ENCODE measurements around the gene RPL11. TPM values are rescaled to one million over a fixed set of nuclear protein-coding genes. Genes with fewer than 3 reads are reported as not detected.
"Not testable (repeated sequence)": the region's sequence is repeated elsewhere in the genome, so short reads cannot be mapped to it uniquely, and the experiment has no call there.

Gene RPL11
- total and polyA plus RNA-seq, 12 donors, result 577 to 2,166 (median 635) TPM

- Histone ChIP-seq H3K36me3 (no peaks in the 10 kb centered on the region), H3K27me3 (peaks cover 0 to 3% (median 0%) of the 10 kb centered on the region in 7 donors), H3K4me3 (no peak overlapping the region), H3K27ac (no peak overlapping the region), H3K4me1 (peaks cover 0 to 14% (median 0%) of the 10 kb centered on the region in 9 donors), H3K9me3 (no peaks in the 10 kb centered on the region)
- ATAC-seq, result no peak
- no peak for TF ChIP-seq CTCF (IDR thresholded peaks at IDR 0.05)
- 86 to 94% methylated on average over 3 of the region's 3 CpGs for WGBS, 2 donors
- no peak for DNase-seq
- intact Hi-C loops (cut with DNase I), result no loop called here
Measured at GRCh38 chr1:23645338-23645737, 46.3 kb upstream of the RPL11 start.

GRCh38 chr1:23646091-23646490 is 45.5 kb upstream of the RPL11 start:
- H3K4me1 ChIP-seq, result peaks cover 0 to 21% (median 4%) of the 10 kb centered on the region in 9 donors
- no peaks in the 10 kb centered on the region for H3K9me3 ChIP-seq
- DNase-seq, result no peak
- no peaks in the 10 kb centered on the region for H3K36me3 ChIP-seq
- no peak for ATAC-seq
- no peak overlapping the region for H3K27ac ChIP-seq
- 82 to 94% methylated on average over 4 of the region's 4 CpGs for WGBS, 2 donors
- no peak overlapping the region for H3K4me3 ChIP-seq
- no peak for TF ChIP-seq CTCF (IDR thresholded peaks at IDR 0.05)
- intact Hi-C loops (cut with DNase I), result no loop called here
- H3K27me3 ChIP-seq, result peaks cover 0 to 3% (median 0%) of the 10 kb centered on the region in 7 donors

- DNase-seq (no peak), ATAC-seq (no peak)
- H3K9me3 ChIP-seq, result no peaks in the 10 kb centered on the region
- H3K4me3 ChIP-seq, result no peak overlapping the region
- intact Hi-C loops (cut with DNase I), result no loop called here
- no peaks in the 10 kb centered on the region for H3K36me3 ChIP-seq
- peaks cover 0 to 26% (median 9%) of the 10 kb centered on the region in 9 donors for H3K4me1 ChIP-seq
- peaks cover 0 to 3% (median 0%) of the 10 kb centered on the region in 7 donors for H3K27me3 ChIP-seq
- WGBS, 2 donors, result 89 to 95% methylated on average over 6 of the region's 6 CpGs
- no peak for TF ChIP-seq CTCF (IDR thresholded peaks at IDR 0.05)
- H3K27ac ChIP-seq, result no peak overlapping the region
Measured at GRCh38 chr1:23646541-23646940, 45.1 kb upstream of the RPL11 start.

GRCh38 chr1:23648576-23648975 is 43.0 kb upstream of the RPL11 start:
- intact Hi-C loops (cut with DNase I), result no loop called here
- Histone ChIP-seq H3K9me3 (no peaks in the 10 kb centered on the region), H3K4me3 (no peak overlapping the region), H3K27ac (no peak overlapping the region), H3K4me1 (peaks cover 0 to 30% (median 11%) of the 10 kb centered on the region in 9 donors), H3K36me3 (no peaks in the 10 kb centered on the region), H3K27me3 (peaks cover 0 to 3% (median 0%) of the 10 kb centered on the region in 7 donors)
- TF ChIP-seq CTCF (IDR thresholded peaks at IDR 0.05), result no peak
- ATAC-seq (no peak), DNase-seq (no peak)
- WGBS, 2 donors, result 94% methylated on average over 6 of the region's 6 CpGs

GRCh38 chr1:23649157-23649556 is 42.4 kb upstream of the RPL11 start:
- intact Hi-C loops (cut with DNase I); ATAC-seq; H3K27me3 ChIP-seq; DNase-seq; H3K4me3 ChIP-seq; H3K9me3 ChIP-seq; H3K27ac ChIP-seq; H3K36me3 ChIP-seq: not testable (repeated sequence)
- 95 to 96% methylated on average over 11 of the region's 11 CpGs for WGBS, 2 donors
- peaks cover 0 to 24% (median 11%) of the 10 kb centered on the region in 9 donors for H3K4me1 ChIP-seq

All from heart right ventricle (tissue), 16 donors.